HepG2 (cell line): ENCODE measurements around the gene FXN. TPM values are rescaled to one million over a fixed set of nuclear protein-coding genes. Genes with fewer than 3 reads are reported as not detected.

Experiments
- DDIT3 ChIP-seq: sonication (generic); formaldehyde crosslinking; IDR thresholded peaks from 2 replicates; pipeline ENCODE4 v1.4.0; 2020; ENCODE audit warnings: mild to moderate bottlenecking, missing genetic modification reagents
- ZNF343 ChIP-seq: sonication (generic); formaldehyde crosslinking; IDR thresholded peaks from 2 replicates; pipeline ENCODE4 v1.4.0; 2020; ENCODE audit warnings: mild to moderate bottlenecking, missing genetic modification reagents
- polyA plus RNA-seq, 8 experiments: library from polyadenylated mRNA; depleted of rRNA in 3 of 8; stranded (reverse) in 7 of 8; unstranded in 1 of 8; fragments of >200 nt; fragmentation: Illumina TruSeq in 4 of 8; extraction: Trizol in 4 of 8; gene quantifications; 2 replicates each; pipeline versions ENCODE4 v1.2.1 to v1.2.3, GENCODE V29; 2011 to 2016; ENCODE audit warnings: low read depth in 4 of 8, missing spikeins in 1 of 8, mixed read lengths in 1 of 8; ENCODE audit not compliant: insufficient read depth in 1 of 8
- total RNA-seq, 5 experiments: library from RNA; depleted of rRNA; stranded (reverse); fragments of >200 nt; fragmentation: Illumina TruSeq; extraction: Trizol; gene quantifications; 2 replicates each; pipeline ENCODE4 v1.2.3, GENCODE V29; 2016; ENCODE audit warnings: low read depth in 1 of 5
- TF ChIP-seq, protein P1 (sequence below): sonication (generic); formaldehyde crosslinking; IDR thresholded peaks from 2 replicates; pipeline ENCODE4 v1.4.0; 2020; ENCODE audit warnings: mild to moderate bottlenecking, missing genetic modification reagents
- TF ChIP-seq, protein P2 (sequence below): sonication (generic); formaldehyde crosslinking; IDR thresholded peaks from 2 replicates; pipeline ENCODE4 v1.8.1; 2023; ENCODE audit warnings: missing genetic modification reagents, inconsistent platforms, borderline replicate concordance

Gene FXN
- total and polyA plus RNA-seq, 2 of the 13 experiments (the other 11 are each of a cell fraction or from before 2014, with no cell fraction given): 24.1 to 26.0 TPM

DNA sequence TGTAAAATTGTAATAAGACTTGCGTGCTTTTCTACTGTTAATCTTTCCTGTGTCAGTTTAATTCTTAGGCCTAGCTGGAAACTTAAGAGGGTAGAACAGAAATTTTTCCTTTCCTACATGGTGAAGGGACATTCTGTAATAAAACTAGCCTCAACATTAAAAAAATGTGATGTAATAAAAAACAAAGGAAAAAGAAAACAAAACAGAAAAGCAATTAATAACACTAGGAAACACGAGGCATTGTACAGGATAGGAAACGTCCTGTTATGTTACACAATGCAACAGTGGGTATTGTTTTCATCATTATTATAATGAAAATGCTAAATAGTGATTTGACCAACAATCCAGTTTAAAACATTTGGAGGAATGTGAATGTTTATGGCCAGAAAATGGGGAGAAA is 47.8 kb downstream of the FXN start (continued):
- TF ChIP-seq, protein P1, sequence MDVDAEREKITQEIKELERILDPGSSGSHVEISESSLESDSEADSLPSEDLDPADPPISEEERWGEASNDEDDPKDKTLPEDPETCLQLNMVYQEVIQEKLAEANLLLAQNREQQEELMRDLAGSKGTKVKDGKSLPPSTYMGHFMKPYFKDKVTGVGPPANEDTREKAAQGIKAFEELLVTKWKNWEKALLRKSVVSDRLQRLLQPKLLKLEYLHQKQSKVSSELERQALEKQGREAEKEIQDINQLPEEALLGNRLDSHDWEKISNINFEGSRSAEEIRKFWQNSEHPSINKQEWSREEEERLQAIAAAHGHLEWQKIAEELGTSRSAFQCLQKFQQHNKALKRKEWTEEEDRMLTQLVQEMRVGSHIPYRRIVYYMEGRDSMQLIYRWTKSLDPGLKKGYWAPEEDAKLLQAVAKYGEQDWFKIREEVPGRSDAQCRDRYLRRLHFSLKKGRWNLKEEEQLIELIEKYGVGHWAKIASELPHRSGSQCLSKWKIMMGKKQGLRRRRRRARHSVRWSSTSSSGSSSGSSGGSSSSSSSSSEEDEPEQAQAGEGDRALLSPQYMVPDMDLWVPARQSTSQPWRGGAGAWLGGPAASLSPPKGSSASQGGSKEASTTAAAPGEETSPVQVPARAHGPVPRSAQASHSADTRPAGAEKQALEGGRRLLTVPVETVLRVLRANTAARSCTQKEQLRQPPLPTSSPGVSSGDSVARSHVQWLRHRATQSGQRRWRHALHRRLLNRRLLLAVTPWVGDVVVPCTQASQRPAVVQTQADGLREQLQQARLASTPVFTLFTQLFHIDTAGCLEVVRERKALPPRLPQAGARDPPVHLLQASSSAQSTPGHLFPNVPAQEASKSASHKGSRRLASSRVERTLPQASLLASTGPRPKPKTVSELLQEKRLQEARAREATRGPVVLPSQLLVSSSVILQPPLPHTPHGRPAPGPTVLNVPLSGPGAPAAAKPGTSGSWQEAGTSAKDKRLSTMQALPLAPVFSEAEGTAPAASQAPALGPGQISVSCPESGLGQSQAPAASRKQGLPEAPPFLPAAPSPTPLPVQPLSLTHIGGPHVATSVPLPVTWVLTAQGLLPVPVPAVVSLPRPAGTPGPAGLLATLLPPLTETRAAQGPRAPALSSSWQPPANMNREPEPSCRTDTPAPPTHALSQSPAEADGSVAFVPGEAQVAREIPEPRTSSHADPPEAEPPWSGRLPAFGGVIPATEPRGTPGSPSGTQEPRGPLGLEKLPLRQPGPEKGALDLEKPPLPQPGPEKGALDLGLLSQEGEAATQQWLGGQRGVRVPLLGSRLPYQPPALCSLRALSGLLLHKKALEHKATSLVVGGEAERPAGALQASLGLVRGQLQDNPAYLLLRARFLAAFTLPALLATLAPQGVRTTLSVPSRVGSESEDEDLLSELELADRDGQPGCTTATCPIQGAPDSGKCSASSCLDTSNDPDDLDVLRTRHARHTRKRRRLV (CRISPR knock-in tag): no peak
- no peak for TF ChIP-seq DDIT3
- TF ChIP-seq, protein P2, sequence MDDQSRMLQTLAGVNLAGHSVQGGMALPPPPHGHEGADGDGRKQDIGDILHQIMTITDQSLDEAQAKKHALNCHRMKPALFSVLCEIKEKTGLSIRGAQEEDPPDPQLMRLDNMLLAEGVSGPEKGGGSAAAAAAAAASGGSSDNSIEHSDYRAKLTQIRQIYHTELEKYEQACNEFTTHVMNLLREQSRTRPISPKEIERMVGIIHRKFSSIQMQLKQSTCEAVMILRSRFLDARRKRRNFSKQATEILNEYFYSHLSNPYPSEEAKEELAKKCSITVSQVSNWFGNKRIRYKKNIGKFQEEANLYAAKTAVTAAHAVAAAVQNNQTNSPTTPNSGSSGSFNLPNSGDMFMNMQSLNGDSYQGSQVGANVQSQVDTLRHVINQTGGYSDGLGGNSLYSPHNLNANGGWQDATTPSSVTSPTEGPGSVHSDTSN (CRISPR knock-in tag): no peak
- TF ChIP-seq ZNF343 (CRISPR knock-in tag): no peak
